GM04503 (cell line): ENCODE results near the gene RPS15.

Experiments used
- DNase-seq: peaks from one replicate; pipeline ENCODE4 v3.0.0-alpha.2; 2012; ENCODE audit warnings: low read depth

The RPS15 gene

GRCh38 chr19:1420590-1420989 lies 17.6 kb upstream of the RPS15 start:
- no peak for DNase-seq

- no peak for DNase-seq
Measured at GRCh38 chr19:1421218-1421957, 16.8 kb upstream of the RPS15 start.

GRCh38 chr19:1421958-1422305 lies 16.3 kb upstream of the RPS15 start:
- DNase-seq, result no peak

GRCh38 chr19:1422360-1422759 lies 15.8 kb upstream of the RPS15 start:
- DNase-seq, result no peak

- DNase-seq, result no peak
Measured at GRCh38 chr19:1422943-1423342, 15.3 kb upstream of the RPS15 start.

- DNase-seq, result no peak
Measured at GRCh38 chr19:1423436-1424191, 14.6 kb upstream of the RPS15 start.

- no peak for DNase-seq
Measured at GRCh38 chr19:1424192-1424955, 13.8 kb upstream of the RPS15 start.

- DNase-seq, result no peak
Measured at GRCh38 chr19:1425102-1425837, 12.9 kb upstream of the RPS15 start.

- no peak for DNase-seq
Measured at GRCh38 chr19:1425902-1426301, 12.3 kb upstream of the RPS15 start.

- DNase-seq, result no peak
Measured at GRCh38 chr19:1426736-1427135, 11.5 kb upstream of the RPS15 start.

- DNase-seq, result no peak
Measured at GRCh38 chr19:1427221-1427920, 10.8 kb upstream of the RPS15 start.

- no peak for DNase-seq
Measured at GRCh38 chr19:1428738-1429391, 9.3 kb upstream of the RPS15 start.

- no peak for DNase-seq
Measured at GRCh38 chr19:1429750-1430149, 8.4 kb upstream of the RPS15 start.

- no peak for DNase-seq
Measured at GRCh38 chr19:1430246-1430645, 8.0 kb upstream of the RPS15 start.

- DNase-seq, result no peak
Measured at GRCh38 chr19:1431759-1432506, 6.3 kb upstream of the RPS15 start.

- no peak for DNase-seq
Measured at GRCh38 chr19:1432507-1432887, 5.7 kb upstream of the RPS15 start.

GRCh38 chr19:1433119-1434039 lies 4.8 kb upstream of the RPS15 start:
- no peak for DNase-seq

- DNase-seq, result no peak
Measured at GRCh38 chr19:1434040-1434366, 4.2 kb upstream of the RPS15 start.

- DNase-seq, result no peak
Measured at GRCh38 chr19:1434577-1435060, 3.6 kb upstream of the RPS15 start.
